HG03045 (cell line): Measurements from ENCODE around the gene CHCHD3.

Source experiments
- ATAC-seq: cut with Tn5 transposase; IDR thresholded peaks from one replicate; pipeline ENCODE4 v1.9.1; 2021; ENCODE audit warnings: mild to moderate bottlenecking, moderate library complexity; ENCODE audit not compliant: unreplicated experiment

Gene CHCHD3

GRCh38 chr7:133079296-133079695 lies 2.6 kb downstream of the CHCHD3 start:
- no peak for ATAC-seq

DNA sequence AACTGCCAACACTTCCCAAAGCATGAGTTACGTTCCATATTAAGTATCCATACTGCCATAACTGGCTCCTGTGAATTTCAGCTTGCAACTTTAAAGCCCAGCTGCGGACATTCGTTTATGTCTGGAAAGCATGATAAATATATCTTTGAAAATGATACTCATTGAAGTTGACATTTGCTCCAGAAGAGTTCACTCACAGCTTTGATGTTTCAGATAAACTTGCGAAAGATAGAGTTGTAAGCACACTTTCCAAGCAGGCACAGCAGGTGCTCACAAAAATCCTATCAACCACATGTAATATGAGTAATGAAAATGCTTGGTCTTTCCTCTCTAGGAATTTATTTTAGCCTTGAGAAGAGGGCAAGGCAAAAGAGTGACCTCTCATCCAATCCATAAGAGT lies 4.5 kb downstream of the CHCHD3 start:
- ATAC-seq: no peak

- ATAC-seq: no peak
These were observed 5.7 kb downstream of the CHCHD3 start for GRCh38 chr7:133076142-133076541.

- ATAC-seq: no peak
These were observed 10.4 kb downstream of the CHCHD3 start for GRCh38 chr7:133071506-133071905.

- no peak for ATAC-seq
These were observed 11.3 kb downstream of the CHCHD3 start for GRCh38 chr7:133070562-133070961.

DNA sequence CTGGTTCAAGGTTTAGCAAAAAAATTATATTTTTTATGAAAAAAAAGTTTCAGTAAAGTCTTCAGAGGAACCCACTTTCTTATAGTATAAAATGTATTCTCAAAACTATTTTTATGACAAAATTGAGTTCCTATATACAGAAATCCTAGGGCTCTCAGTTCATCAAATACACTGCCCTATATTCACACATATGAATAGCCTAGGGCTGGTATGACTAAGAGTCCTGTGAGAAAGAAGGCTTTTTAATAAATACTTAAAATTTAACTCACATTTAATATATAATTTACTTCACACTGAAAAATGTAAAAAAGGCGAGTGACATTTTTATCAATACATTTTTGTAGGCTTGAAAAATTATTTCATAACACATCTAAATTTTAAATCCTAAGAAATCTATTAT lies 16.6 kb downstream of the CHCHD3 start:
- ATAC-seq: no peak

DNA sequence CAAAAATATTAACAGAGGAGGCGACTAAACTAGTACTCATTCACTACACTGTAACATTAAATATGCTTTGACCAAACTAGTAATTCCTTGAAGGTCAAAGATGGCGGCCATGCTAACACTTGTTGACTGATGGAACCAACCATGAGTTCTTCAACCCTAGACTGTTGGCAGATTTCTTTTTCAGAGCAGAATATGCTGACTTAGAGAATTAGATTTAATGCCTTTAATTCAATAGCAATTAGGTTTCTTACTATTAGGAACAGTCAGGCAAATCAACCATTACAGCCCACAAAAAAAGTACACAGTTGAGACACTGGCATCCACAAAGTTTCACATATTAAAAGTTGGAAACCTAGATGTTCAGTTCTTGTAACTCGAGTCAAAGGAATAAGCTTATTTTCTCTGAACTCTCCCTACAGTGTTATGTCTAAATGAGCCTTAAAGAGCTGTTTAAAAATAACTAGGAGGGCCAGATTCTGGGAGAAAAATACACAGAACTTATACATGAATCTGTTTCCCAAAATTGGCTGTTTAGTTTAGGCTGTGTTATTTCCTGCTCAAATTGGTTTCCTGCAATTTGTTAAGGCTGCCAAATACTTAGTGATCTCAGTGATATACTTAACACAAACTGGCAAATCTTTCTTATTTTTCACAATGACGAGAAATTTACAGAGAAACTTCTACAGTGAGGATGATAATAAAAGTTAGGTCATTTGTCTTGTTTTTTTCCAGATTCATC lies 17.6 kb downstream of the CHCHD3 start:
- ATAC-seq: no peak

DNA sequence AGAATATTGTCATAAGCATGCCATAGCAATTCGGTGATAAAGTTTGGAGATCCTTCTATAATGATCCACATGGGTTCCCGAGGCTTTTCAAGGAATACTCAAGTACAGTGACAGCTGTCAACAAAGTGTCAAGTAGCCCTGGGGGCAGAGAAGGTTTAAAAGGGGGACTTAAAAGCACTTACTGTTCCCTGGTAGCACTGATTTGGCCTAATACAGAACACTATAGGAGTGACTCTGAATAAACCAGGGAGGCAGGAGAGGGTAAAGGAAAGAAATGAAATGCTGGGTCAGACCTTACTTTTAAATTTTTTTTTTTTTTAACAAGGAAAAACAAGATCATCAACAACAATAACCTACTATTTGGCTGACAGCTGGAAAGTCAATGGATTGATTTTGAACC lies 20.1 kb downstream of the CHCHD3 start:
- ATAC-seq: no peak

DNA sequence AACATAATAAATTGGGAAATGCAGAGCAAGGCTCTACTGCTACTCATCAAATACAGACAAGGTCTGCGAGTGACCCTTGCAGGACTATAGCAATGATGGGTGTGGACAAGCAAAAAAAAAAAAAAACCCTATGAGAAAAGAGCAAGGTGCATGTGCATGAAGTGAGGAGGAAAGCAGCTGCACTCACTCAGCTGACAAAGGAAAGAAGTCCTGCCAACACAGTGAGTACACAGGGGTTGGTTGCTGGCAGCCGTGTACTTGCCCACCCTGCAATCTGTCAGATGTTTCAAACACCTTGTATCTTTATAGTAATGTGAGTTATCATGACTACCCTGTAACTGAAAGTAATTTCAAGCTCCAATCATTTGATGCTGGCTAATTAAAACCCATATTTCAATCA lies 20.5 kb downstream of the CHCHD3 start:
- no peak for ATAC-seq

- no peak for ATAC-seq
These were observed 21.9 kb downstream of the CHCHD3 start for GRCh38 chr7:133060004-133060403.

DNA sequence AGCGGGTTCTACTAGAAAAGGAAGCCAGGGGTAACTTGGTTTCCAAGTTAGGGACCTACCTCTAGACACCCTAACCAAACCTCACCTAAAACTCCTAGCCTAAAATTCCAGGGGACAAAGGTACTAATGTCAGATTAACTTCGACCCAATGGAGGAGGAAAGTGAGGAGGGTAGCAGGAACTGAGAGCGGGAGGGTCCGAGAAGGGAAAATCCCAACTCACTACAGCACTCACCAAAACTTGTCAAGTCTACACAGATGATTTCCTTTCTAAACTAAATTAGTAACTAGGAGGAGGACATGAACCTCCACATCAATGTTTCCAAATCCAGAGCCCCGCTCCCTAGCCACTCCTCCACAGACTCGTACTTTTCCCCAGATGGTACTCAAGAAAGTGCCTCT lies 22.6 kb downstream of the CHCHD3 start:
- no peak for ATAC-seq

- ATAC-seq: no peak
These were observed 25.3 kb downstream of the CHCHD3 start for GRCh38 chr7:133056370-133057238.

DNA sequence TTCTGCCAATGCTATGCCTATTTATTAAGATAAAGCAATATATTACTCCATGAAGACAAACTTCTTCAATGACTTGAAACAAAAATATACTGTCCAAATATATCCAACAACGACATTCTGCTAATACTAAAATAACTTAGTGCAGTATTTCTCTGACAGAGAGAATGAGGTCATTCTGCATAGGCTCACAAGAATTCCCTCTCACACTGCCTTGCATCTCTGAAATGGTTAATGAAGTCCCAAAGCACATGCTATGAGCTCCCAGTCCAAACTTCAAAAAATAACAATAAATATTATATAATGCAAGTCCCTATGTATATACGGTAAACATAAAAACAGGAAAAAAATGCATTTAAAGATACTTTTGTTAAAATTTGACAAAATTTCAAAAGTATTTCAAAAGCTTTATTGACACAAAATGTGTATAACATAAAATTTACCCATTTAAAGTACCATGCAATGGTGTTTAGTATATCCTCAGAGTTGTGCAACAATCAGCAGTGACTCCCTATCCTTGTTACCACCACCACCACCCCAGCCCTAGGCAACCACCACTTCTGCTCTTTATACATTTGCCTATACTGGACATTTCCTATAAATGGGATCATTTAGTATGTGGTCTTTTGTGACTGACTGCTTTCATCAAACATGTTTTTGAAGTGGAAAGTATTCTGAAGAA lies 27.6 kb downstream of the CHCHD3 start:
- ATAC-seq: no peak

- peak; percentile 58 for ATAC-seq
These were observed 28.5 kb downstream of the CHCHD3 start for GRCh38 chr7:133053321-133053891.

GRCh38 chr7:133052826-133053225 lies 29.1 kb downstream of the CHCHD3 start:
- no peak for ATAC-seq

GRCh38 chr7:133052401-133052756 lies 29.5 kb downstream of the CHCHD3 start:
- no peak for ATAC-seq

GRCh38 chr7:133051719-133052400 lies 30.0 kb downstream of the CHCHD3 start:
- ATAC-seq: no peak

DNA sequence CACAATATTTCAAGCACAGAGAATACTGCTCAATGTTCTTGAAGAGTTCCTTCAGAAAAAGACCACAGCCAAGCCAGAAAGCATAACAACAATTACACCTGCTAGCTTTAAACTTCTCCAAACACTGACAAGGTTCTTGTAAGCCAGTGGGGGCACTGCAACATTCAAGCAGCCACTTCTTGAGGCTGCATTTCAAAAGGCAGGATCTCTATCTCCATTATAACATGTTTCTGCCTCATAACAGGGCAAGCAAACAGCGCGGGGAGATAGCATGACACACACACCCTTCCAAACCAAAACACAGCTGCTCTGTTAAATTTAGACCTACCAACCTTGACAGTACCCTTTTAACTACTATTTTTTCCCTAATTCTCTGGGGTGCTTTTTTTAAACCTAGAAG lies 30.8 kb downstream of the CHCHD3 start:
- no peak for ATAC-seq

- ATAC-seq: no peak
These were observed 31.5 kb downstream of the CHCHD3 start for GRCh38 chr7:133050200-133050995.

DNA sequence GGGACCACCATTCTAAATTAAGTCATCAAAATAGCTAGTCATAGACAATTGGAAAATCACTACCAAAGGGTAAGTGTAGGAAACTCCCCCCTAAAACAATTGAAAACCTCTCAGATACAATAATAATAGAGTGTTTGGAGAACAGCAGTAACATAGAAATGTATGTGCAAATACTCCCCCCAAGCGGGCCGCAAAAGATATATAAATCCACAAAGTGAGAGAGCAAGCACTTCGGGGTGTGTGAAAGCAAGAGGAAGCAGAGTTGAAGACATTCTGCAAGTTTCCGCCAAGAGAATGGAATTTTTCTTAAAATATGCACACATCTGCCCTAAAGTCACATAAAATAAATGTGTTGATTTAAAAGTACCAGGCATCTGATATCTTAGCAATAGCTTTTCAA lies 33.3 kb downstream of the CHCHD3 start:
- ATAC-seq: no peak
